Measurements from ENCODE around the gene VAPA.

Gene VAPA, protein sequence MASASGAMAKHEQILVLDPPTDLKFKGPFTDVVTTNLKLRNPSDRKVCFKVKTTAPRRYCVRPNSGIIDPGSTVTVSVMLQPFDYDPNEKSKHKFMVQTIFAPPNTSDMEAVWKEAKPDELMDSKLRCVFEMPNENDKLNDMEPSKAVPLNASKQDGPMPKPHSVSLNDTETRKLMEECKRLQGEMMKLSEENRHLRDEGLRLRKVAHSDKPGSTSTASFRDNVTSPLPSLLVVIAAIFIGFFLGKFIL

DNA sequence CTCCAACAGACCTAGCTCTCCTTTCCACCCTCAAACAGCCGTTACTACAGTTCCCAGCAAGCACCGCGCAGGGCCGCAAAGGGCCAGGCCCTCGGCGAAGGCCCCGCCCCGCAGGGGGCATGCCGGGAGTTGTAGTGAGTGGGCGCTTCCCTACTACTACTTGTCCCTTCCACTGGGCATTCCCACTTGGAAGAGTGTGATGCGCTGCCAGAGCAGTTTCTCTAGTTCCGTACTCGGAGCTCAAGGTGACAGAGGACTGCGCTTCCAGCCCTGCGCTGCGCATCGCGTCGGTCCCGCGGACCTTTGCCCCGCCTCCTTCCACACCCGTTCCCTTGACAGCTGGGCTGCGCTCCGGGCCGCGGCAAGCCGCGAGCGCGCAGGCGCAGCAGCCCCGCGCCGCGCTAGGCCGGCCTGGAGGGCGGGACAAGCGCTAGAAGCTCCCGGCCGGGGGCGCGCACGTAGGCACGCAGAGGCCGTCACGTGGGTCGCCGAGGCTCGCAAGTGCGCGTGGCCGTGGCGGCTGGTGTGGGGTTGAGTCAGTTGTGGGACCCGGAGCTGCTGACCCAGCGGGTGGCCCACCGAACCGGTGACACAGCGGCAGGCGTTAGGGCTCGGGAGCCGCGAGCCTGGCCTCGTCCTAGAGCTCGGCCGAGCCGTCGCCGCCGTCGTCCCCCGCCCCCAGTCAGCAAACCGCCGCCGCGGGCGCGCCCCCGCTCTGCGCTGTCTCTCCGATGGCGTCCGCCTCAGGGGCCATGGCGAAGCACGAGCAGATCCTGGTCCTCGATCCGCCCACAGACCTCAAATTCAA lies at the start of gene VAPA:
Gene VAPA, plus strand, starts transcription at position 491 of the 808 bp plus-strand sequence. Its CDS starts 241 bp downstream, at position 732.
- peak; percentile 87 to 94 for DNase-seq (ENCODE audit: extremely low read depth in 1 of 2, low read depth in 1 of 2)

DNA sequence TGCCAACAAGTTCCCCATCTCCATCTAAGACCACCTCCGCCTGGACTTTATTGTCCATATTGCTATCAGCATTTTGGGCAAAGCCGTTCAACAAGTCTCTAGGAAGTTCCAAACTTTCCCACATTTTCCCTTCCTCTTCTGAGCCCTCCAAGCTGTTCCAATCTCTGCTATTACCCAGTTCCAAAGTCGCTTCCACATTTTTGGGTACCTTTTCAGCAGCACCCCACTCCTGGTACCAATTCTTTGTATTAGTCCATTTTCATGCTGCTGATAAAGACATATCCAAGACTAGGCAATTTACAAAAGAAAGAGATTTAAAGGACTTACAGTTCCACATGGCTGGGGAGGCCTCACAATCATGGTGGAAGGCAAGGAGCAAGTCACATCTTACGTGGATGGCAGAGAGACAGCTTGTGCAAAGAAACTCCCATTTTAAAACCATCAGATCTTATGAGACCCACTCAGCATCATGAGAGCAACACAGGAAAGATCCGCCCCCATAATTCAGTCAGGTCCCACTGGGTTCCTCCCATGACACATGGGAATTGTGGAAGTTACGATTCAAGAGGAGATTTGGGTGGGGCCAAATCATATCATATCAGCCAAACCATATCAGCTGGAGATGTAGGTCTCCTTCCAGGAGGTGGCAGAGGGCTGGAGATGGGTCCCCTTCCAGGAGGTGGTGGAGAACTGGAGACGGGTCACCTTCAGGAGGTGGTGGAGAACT lies 47.9 kb upstream of the VAPA start:
- DNase-seq (ENCODE audit: extremely low read depth in 1 of 2, low read depth in 1 of 2): no peak

DNA sequence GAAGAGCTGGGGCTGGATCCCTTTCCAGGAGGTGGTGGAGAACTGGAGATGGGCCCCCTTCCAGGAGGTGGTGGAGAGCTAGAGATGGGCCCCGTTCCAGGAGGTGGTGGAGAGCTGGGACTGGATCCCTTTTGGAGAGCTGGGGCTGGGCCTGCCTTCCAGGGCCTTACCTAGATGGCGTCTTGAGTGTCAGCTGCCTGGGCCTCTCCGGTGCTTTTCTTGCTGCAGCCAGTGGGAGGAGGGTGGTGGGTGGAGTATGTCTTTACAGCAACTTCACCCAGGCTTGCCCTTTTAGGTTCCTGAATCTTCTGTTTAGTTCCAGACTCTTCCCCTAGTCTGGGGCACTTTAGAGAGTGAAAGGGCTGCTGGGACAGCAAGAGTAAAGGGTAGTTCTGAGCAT lies 47.2 kb upstream of the VAPA start:
- no peak for DNase-seq (ENCODE audit: extremely low read depth in 1 of 2, low read depth in 1 of 2)

DNA sequence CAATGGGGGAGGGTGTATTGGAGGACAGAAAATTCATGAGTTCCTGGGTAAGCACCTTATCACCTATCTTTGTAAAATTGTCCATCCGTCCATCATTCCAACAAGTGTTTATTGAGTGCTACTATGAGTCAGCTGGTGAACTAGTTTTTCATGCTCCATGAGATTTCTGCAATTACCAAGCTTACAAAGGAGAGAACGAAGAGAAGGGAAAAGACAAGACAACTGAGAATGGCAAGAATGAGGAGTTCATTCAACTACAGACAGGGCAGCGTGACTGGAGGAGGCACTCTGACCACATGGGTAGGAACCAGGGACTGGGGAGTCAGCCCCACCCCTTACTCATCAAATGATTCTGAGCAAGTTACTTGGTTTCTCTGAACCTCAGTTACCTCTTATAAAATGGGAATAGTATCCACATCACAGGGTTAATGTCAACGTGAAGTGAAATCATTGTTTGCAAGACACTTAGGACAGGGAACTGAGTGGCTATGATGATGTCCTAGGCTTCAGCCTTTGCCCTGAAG lies 46.7 kb upstream of the VAPA start:
- DNase-seq (ENCODE audit: extremely low read depth in 1 of 2, low read depth in 1 of 2): no peak

DNA sequence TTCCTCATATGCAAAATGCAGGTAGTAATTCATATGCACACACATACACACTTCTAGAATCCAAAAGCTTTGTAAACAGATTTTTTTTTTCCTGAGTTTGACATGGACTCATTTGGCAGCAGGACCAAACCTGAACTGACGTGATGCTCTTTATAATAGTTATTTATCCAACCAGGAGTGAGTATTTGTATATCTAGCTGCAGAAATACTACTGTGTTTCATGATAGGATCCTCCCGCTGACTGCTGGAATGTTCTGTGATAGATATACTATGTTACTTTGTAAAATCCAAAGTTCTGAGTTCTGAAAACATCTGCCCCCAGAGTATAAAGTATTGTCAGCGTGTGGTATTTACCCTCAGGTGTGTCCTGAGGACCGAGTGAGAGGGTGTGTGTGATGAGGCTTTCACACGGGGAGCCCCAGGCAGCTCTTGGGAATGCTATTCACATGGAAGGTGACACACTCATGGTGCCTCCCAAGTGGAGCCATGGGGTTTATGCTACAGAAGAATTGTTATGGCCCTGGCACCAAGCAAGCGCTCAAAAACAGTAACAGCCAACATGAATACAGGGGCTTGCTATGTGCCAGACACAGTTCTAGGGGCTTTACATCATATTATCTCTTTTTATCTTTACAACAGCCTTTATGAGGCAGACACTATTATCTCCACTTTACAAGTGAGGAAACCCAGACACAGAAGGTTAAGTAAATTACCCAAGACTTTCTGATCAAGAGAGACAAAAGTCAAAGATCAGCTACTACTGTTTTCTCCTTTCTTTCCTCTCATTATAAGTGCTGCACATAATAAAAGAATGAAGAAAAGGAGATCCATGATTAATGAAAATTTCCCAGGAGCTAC lies 44.7 kb upstream of the VAPA start:
- DNase-seq (ENCODE audit: extremely low read depth in 1 of 2, low read depth in 1 of 2): no peak

DNA sequence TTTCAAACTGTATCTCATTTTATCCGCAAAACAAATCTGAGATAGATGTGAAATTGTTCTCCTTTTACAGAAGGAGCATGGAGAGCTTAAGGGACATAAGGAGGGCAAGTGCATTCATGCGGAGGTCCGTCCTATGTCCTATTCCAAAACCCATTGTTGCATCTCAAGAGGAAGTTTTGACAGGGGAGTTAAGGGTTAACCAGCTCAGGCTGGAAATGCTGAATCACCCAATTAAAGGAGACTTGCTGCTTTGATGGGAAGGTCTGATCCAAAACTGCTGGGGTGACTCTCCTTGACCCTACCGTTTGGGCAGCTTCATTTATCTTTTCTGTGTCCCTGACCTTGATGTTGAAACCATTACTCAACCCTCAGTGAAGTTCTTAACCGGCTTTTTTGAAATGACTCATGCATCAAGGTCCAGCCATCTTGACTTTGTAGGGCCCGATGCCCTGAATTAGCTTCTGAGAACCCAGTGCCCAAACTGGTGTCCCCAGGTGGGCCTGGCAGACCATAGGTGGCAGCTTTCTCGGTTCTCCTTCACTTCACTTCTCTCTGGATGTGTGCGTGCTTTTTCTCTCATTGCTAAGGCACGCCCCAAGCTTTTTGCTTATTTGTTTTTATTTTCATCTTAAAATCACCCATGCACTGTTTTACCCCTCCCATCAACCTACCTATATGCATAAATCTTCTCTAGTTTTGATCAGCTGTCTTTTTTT lies 43.9 kb upstream of the VAPA start:
- no peak for DNase-seq (ENCODE audit: extremely low read depth in 1 of 2, low read depth in 1 of 2)

DNA sequence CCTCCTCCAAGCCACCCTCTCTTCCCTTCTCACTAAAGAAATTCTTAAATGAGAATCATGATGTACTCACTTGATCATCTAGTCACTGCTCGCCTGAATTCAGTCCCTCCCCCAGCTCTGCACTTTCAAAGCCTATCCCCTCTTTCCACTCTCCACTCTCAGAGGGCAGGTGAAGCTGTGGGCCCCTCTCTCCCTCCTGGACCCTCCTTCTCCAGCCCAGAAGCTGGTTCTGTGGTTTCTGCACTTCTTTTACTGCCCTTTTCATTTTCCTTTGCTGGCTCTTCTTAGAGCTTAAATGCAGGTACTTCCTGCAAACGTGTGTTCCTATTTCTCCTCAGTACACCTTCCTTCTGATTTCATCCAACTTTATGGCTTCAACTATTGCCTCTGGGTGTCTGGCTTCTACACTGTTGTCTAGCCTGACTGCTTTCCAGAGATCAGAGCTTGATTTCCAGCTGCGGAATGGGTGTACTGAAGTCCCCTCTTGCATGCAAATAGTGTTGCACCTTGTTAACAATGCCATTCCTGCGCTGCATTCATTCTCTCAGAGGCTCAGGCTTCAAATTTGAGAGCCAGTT lies 43.3 kb upstream of the VAPA start:
- no peak for DNase-seq (ENCODE audit: extremely low read depth in 1 of 2, low read depth in 1 of 2)

DNA sequence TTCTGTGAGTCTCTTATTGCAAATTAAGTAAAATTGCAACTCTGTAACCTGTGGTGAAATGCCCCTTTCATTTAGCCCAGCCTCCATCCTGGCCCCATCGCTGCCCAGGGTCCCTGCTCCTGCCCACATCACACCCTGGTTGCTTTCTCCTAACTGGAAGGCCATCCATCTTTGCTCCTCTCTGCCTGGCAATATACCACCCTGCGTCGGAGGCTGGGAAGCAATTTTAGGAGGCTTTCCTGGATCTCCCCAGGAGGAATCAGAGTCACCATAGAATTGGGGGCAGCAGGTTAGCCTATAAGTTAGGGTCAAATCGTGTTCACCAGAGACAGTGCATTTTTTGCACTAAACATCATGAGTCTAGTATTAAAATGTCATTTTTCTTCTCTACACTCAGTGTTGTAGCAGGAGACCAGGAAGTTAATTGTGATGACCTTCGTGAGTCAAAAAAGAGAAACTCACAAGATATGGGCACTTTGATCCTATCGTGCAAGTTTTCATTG lies 42.5 kb upstream of the VAPA start:
- DNase-seq (ENCODE audit: extremely low read depth in 1 of 2, low read depth in 1 of 2): no peak

DNA sequence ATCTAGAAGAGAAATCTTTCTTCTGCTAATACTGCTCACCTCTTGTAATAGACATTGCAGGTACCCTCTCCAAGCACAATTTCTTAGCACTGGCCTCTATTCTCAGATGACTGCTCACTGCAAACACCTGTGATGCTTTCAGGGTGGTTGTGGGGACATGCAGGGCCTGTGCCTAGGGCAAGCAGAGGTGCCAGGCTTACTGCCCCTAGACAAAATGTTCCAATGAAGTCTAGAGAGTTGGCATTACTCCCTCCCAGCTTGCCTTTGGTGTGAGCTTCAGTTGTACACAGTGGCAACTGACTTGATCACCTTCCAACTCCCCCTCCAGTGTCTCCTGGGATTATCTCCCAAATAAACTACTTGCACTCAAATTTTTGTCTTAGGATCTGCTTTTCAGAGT lies 41.0 kb upstream of the VAPA start:
- DNase-seq (ENCODE audit: extremely low read depth in 1 of 2, low read depth in 1 of 2): no peak

DNA sequence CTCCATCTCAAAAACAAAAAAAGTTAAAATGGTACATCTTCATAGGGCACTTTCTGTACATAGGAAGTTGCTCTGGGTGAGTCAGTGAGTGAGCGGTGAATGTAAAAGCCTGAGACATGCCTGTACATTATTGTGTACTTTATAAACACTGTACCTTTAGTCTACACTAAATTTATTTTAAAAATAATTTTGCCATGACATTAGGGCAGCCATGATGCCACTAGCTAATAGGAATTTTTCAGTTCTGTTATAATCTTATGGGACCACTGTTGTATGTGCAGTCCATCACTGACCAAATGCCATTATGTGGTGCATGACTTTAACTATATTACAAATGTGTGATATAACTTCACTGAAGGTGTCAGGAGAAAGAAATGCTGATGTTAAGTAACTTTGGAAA lies 39.1 kb upstream of the VAPA start:
- DNase-seq (ENCODE audit: extremely low read depth in 1 of 2, low read depth in 1 of 2): no peak

DNA sequence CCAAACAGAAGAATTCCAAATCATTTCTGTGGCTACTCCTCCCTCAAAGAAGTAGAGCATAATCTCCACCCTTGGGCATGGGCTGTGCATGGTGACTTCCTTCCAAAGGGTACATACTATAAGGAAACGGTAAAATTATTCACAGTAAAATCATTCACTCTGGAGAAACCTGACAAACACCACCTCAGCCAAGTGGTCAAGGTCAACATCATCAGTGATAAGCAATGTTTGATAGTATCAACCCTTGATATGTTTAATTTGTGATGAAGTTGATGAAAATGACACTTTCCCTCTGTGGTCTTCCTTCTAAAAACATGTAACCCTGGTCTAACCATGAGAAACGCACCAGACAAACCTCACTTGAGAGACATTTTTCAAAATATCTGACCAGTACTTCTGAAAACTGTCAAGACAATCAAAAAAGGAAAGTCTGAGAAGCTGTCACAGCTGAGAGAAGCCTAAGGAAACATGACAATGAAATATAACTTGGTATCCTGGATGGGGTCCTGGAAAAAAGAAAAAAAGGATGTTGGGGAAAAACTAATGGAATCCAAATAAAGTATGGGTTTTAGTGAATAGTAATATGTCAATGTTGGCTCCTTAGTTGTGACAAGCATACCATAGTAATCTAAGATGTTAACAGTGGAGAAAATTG lies 37.5 kb upstream of the VAPA start:
- no peak for DNase-seq (ENCODE audit: extremely low read depth in 1 of 2, low read depth in 1 of 2)

DNA sequence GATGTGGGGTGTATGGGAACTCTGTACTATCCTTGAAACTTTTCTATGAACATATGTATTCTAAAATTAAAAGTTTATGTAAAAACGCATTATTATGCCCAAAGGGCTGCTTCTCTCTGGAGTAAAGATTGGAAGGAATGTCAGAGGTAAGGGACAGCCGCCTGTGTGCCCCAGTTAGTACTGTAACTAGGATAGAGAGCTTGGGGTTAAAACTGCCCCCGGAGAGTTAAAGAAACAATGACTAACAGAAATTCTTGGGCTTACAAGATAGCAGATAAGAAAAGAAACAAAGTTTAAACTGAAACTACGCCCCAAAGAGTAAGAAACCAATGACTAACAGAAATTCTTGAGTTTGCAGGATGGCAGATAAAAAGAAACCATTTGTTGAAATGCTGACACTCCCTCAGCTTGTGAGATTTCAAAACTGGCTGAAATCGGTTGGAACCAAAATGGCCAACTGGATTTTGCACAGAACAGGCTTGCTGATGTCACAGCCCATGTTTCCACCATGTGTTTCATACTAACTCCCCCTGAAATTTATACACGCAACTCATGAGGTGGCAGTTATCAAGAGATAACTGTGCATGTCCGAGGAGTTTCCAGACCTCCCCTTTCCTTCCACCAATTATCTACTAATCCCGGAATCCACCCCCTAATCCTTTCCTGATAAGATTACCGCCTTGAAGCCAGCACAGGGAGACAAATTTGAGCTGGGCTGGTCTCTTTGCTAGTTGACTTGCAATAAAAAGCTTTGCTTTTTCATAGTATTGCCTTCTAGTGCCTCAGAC lies 36.8 kb upstream of the VAPA start:
- peak in 1 of 2 donors; percentile 21 for DNase-seq (ENCODE audit: extremely low read depth in 1 of 2, low read depth in 1 of 2)

DNA sequence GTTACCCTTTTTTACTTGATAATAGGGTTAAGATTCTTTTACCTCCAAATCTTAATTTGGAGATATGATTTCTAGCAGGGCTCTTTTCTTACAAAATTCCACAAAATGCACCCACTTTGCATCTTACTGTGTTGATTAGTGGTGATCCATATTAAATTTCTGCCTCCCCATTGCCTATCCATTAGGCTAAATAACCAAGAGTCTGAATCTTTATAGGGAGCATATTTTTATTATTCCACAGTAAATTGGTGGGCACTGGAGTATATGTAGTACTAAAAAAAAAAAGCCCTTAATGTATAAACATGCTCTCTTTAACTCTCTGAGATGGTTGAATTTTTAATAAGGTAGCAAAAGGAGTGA lies 36.2 kb upstream of the VAPA start:
- no peak for DNase-seq (ENCODE audit: extremely low read depth in 1 of 2, low read depth in 1 of 2)

DNA sequence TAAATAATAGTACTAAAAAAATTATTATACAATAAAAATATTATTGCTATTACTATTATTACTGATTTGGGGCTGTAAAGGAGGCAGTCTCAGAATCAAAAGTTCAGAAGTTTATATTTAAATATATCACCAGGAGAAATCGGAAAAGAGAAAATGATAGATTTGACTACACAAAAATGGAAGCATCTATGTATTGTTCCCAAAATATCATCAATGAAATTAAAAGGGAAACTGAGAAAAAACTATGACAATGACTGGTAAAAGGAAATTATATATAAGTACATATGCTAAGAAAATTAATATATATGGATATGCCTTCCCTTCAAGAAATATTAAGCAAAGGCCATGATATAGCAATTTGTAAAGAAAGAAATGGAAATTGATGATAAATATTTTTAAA lies 35.7 kb upstream of the VAPA start:
- DNase-seq (ENCODE audit: extremely low read depth in 1 of 2, low read depth in 1 of 2): no peak

DNA sequence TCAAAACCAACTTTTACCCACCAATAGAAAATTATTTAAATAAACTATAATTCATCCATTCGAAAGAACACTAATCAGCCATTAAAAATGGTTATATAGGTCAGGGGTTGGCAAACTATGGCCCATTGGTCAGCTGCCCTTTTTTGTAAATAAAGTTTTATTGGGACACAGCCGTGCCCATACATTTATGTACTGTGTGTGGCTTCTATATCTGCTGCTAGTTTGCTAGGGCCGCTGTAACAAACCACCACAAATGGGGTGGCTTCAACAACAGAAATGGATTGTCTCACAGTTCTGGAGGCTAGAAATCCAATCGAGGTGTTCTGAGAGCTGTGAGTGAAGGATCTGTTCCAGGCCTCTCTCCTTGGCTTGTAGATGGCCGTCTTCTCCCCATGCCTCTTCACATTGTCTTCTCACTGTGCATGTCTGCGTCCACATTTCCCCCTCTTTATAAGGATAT lies 35.0 kb upstream of the VAPA start:
- no peak for DNase-seq (ENCODE audit: extremely low read depth in 1 of 2, low read depth in 1 of 2)

DNA sequence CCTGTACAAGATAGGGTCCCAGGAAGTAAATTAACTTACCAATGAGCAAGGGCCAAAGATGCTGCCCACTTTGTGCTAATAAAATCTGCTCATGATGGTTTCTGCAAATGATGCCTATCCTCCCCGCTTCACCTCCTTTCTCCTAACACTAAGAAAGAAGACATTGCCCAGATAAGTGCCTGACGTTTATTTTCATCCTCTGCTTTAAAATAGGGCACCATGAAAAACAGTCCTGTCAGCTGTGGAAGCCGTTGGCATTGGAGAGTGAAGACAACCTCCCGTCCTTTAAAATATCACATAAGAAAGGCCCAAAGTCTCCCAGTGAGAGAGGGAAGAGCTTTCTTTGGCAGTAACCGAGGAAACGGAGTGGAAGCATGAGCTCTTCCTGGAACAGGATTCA lies 29.7 kb upstream of the VAPA start:
- no peak for DNase-seq (ENCODE audit: extremely low read depth in 1 of 2, low read depth in 1 of 2)

DNA sequence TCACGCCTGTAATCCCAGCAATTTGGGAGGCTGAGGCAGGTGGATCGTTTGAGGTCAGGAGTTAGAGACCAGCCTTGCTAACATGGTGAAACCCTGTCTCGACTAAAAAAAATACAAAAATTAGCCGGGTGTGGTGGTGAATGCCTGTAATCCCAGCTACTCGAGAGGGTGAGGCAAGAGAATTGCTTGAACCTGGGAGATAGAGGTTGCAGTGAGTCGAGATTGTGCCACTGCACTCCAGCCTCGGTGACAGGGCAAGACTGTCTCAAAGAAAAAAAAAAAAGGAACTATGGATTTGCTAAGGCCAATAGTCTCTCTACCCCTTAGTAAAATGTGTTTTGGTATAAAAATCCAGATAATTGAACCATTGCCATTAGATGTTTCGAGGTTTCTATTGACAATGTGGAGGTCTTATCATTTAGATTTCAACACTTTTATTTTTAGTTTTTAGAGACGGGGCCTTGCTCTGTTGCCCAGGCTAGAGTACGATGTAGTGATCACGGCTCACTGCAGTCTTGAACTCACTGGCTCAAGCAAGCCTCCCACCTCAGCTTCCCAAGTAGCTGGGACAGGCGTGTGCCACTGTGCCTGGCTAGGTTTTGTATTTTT lies 29.2 kb upstream of the VAPA start:
- no peak for DNase-seq (ENCODE audit: extremely low read depth in 1 of 2, low read depth in 1 of 2)
